ENCODE results near the gene CCDC73.

- TF ChIP-seq ATF3 (CRISPR knock-in tag; conservative IDR thresholded peaks at IDR 0.05) (no peak), FOXP1 (CRISPR knock-in tag; IDR thresholded peaks at IDR 0.05; ENCODE audit: borderline replicate concordance) (no peak), CTCF (IDR thresholded peaks at IDR 0.05) (no peak)
These were observed 32.8 kb upstream of the CCDC73 start for GRCh38 chr11:32827276-32827675.
